ENCODE data around the gene LGALS12.

GRCh38 chr11:63560506-63561180 is 54.8 kb downstream of the LGALS12 start:
- TF ChIP-seq POLR2A (IDR thresholded peaks at IDR 0.05) (no peak), CTCF (IDR thresholded peaks at IDR 0.05) (no peak)

All from heart left ventricle (tissue), 13 donors.